GM21576 (cell line): ENCODE data around the gene ZFAND3.

Experiments
- ATAC-seq: cut with Tn5 transposase; IDR thresholded peaks from one replicate; pipeline ENCODE4 v1.9.1; 2021; ENCODE audit warnings: mild to moderate bottlenecking, moderate library complexity; ENCODE audit not compliant: unreplicated experiment

The ZFAND3 gene

GRCh38 chr6:37965964-37966676, 146.6 kb downstream of the ZFAND3 start:
- no peak for ATAC-seq

- ATAC-seq, result no peak
Measured at GRCh38 chr6:37966801-37967200, 147.3 kb downstream of the ZFAND3 start.

- no peak for ATAC-seq
Measured at GRCh38 chr6:37967651-37968050, 148.1 kb downstream of the ZFAND3 start.

GRCh38 chr6:37971266-37971665, 151.7 kb downstream of the ZFAND3 start:
- no peak for ATAC-seq

- no peak for ATAC-seq
Measured at GRCh38 chr6:37971711-37972390, 152.3 kb downstream of the ZFAND3 start.

- ATAC-seq, result no peak
Measured at GRCh38 chr6:37972994-37973757, 153.6 kb downstream of the ZFAND3 start.

- no peak for ATAC-seq
Measured at GRCh38 chr6:37974381-37974780, 154.9 kb downstream of the ZFAND3 start.

- no peak for ATAC-seq
Measured at GRCh38 chr6:37974943-37975342, 155.4 kb downstream of the ZFAND3 start.

- no peak for ATAC-seq
Measured at GRCh38 chr6:37977715-37978114, 158.2 kb downstream of the ZFAND3 start.

- no peak for ATAC-seq
Measured at GRCh38 chr6:37979392-37980221, 160.1 kb downstream of the ZFAND3 start.

GRCh38 chr6:37980222-37980595, 160.7 kb downstream of the ZFAND3 start:
- no peak for ATAC-seq

GRCh38 chr6:37981626-37982025, 162.1 kb downstream of the ZFAND3 start:
- no peak for ATAC-seq

GRCh38 chr6:37982317-37982716, 162.8 kb downstream of the ZFAND3 start:
- ATAC-seq, result no peak

- no peak for ATAC-seq
Measured at GRCh38 chr6:37983720-37984501, 164.4 kb downstream of the ZFAND3 start.

- ATAC-seq, result no peak
Measured at GRCh38 chr6:37984578-37984977, 165.1 kb downstream of the ZFAND3 start.

- ATAC-seq, result no peak
Measured at GRCh38 chr6:37985355-37985754, 165.8 kb downstream of the ZFAND3 start.

GRCh38 chr6:37987018-37987417, 167.5 kb downstream of the ZFAND3 start:
- ATAC-seq, result no peak

- no peak for ATAC-seq
Measured at GRCh38 chr6:37987559-37987958, 168.0 kb downstream of the ZFAND3 start.

GRCh38 chr6:37988127-37988526, 168.6 kb downstream of the ZFAND3 start:
- ATAC-seq, result no peak

- no peak for ATAC-seq
Measured at GRCh38 chr6:37988696-37989095, 169.2 kb downstream of the ZFAND3 start.
